GM13976 (cell line): ENCODE measurements around the gene CDH12.
"Not testable (repeated sequence)": the region's sequence is repeated elsewhere in the genome, so short reads cannot be mapped to it uniquely, and the experiment has no call there.

Source experiments
- DNase-seq: peaks from one replicate; pipeline ENCODE4 v3.0.0; 2012; ENCODE audit warnings: low spot score
- in situ Hi-C: fragments of 300-500 bp; cut with MboI; formaldehyde crosslinking; loops from one replicate; pipeline ENCODE4 v1.12.0; 2022; ENCODE audit warnings: low sequenced_read_pairs, mixed read lengths, inconsistent platforms; ENCODE audit not compliant: unreplicated experiment
- TF ChIP-seq, protein P1 (sequence below): IDR thresholded peaks from 2 replicates; pipeline ENCODE4 v1.5.1; 2012; ENCODE audit warnings: borderline replicate concordance, mild to moderate bottlenecking; ENCODE audit not compliant: insufficient read depth; ENCODE audit errors: extremely low read depth, missing control alignments, control extremely low read depth

Gene CDH12

GRCh38 chr5:22779499-22779898 lies 73.6 kb downstream of the CDH12 start:
- in situ Hi-C loops: no loop called here
- TF ChIP-seq, protein P1, sequence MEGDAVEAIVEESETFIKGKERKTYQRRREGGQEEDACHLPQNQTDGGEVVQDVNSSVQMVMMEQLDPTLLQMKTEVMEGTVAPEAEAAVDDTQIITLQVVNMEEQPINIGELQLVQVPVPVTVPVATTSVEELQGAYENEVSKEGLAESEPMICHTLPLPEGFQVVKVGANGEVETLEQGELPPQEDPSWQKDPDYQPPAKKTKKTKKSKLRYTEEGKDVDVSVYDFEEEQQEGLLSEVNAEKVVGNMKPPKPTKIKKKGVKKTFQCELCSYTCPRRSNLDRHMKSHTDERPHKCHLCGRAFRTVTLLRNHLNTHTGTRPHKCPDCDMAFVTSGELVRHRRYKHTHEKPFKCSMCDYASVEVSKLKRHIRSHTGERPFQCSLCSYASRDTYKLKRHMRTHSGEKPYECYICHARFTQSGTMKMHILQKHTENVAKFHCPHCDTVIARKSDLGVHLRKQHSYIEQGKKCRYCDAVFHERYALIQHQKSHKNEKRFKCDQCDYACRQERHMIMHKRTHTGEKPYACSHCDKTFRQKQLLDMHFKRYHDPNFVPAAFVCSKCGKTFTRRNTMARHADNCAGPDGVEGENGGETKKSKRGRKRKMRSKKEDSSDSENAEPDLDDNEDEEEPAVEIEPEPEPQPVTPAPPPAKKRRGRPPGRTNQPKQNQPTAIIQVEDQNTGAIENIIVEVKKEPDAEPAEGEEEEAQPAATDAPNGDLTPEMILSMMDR: no peak
- no peak for DNase-seq

DNA sequence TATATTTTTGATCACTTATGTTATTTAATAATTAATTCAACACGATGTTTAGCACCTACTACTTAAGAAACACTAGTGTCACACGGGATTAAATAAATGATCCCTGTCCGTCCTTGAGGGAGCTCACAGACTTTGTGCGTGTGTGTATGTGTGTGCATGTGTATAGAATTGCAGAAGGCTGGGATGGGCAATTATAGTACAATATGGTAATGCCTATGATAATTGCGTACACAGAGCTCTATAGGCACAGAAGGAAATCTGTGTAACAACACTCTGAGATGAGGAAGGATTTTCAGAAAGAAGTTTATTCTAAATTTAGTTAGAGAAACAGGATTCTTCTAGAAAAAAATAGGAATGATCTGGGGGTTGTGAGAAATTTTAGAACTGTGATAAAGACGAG lies 76.9 kb downstream of the CDH12 start:
- no peak for DNase-seq
- in situ Hi-C loops: no loop called here
- TF ChIP-seq, protein P1: no peak

- in situ Hi-C loops, DNase-seq: not testable (repeated sequence)
Observed at GRCh38 chr5:22774214-22774613, 78.9 kb downstream of the CDH12 start.

DNA sequence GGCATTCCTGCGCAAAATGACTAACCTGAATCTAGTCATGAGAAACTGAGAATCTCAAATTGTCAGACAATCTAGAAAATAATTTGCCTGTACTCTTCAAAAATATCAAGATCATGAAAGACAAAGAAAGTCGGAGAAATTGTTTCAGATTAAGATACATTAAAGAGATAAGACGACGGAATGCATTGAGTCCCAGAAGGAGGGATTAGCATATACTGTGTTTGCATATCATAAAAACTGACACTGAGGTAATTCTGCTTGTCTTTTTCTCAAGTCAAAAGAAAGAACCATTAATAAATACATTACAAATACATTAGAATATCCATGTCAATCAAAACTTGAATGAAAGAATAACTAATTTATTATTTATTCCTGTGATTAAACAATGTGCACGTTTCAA lies 88.4 kb downstream of the CDH12 start:
- in situ Hi-C loops: no loop called here
- TF ChIP-seq, protein P1: no peak
- DNase-seq: no peak

GRCh38 chr5:22757776-22758175 lies 95.4 kb downstream of the CDH12 start:
- DNase-seq: no peak
- in situ Hi-C loops: no loop called here
- TF ChIP-seq, protein P1: no peak

- TF ChIP-seq, protein P1: no peak
- in situ Hi-C loops: no loop called here
- no peak for DNase-seq
Observed at GRCh38 chr5:22754155-22754554, 99.0 kb downstream of the CDH12 start.

- TF ChIP-seq, protein P1: no peak
- in situ Hi-C loops: no loop called here
Observed at GRCh38 chr5:22751536-22751935, 101.6 kb downstream of the CDH12 start.

More at GRCh38 chr5:22751536-22751935, 101.6 kb downstream of the CDH12 start:
- no peak for DNase-seq
